ENCODE measurements around the gene HNRNPCL1. TPM values are rescaled to one million over a fixed set of nuclear protein-coding genes. Genes with fewer than 3 reads are reported as not detected.

Gene HNRNPCL1
- total RNA-seq, 3 donors from 2014 or later (not counting 1 experiment from before 2014, with no cell fraction given) = not detected

Other genes starting within 250 kb of the HNRNPCL1 start
- gene DHRS3, start 230.5 kb downstream of the HNRNPCL1 start, total RNA-seq = 100 to 1,000 TPM; 106 to 175 (median 153) TPM
- not detected for gene AADACL4, start 204.6 kb downstream of the HNRNPCL1 start, total RNA-seq
- not detected for gene AADACL3, start 132.6 kb downstream of the HNRNPCL1 start, total RNA-seq
- not detected for gene CFAP107, start 102.5 kb downstream of the HNRNPCL1 start, total RNA-seq
- gene PRAMEF12, start 75.0 kb downstream of the HNRNPCL1 start, total RNA-seq = not detected
- not detected for gene PRAMEF1, start 57.3 kb downstream of the HNRNPCL1 start, total RNA-seq
- gene PRAMEF11, start 17.3 kb downstream of the HNRNPCL1 start, total RNA-seq = not detected
- gene PRAMEF2, start 8.4 kb upstream of the HNRNPCL1 start, total RNA-seq = not detected
- not detected for gene PRAMEF4, start 37.5 kb upstream of the HNRNPCL1 start, total RNA-seq
- gene PRAMEF10, start 49.5 kb upstream of the HNRNPCL1 start, total RNA-seq = not detected
- not detected for gene PRAMEF7, start 67.9 kb upstream of the HNRNPCL1 start, total RNA-seq
- gene PRAMEF6, start 98.9 kb upstream of the HNRNPCL1 start, total RNA-seq = not detected
- not detected for gene PRAMEF27, start 207.9 kb upstream of the HNRNPCL1 start, total RNA-seq
- not detected for gene HNRNPCL3, start 212.0 kb upstream of the HNRNPCL1 start, total RNA-seq
- gene PRAMEF25, start 222.1 kb upstream of the HNRNPCL1 start, total RNA-seq = not detected